HuH-7.5 (cell line): ENCODE results near the gene RASGRP4.
A peak's percentile ranks its signal among the peaks of the same experiment; 100 is the strongest.
"Not testable (repeated sequence)": the region's sequence is repeated elsewhere in the genome, so short reads cannot be mapped to it uniquely, and the experiment has no call there.

Source experiments
- DNase-seq: peaks from one replicate; pipeline ENCODE4 v3.0.0; 2011; ENCODE audit warnings: low spot score

The RASGRP4 gene

DNA sequence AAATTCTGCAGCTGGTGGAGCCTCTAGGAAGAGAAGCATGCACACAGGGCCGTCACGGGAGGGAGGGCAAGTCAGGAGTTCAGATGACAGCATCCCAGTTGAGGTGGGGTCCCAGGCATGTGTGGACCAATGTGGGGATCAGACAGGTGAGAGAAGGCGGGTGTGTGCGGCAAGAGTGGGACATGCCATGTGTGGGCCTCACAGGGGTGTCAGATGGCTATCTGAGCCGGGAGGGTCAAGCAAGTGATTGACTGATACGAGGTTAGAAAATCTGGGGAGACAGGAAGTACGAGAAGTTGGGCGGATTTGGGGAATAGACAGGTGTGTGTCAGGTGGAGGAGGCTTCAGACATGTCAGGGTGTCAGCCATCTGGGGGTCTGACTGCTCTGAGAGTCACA lies 8.9 kb downstream of the RASGRP4 start:
- no peak for DNase-seq

DNA sequence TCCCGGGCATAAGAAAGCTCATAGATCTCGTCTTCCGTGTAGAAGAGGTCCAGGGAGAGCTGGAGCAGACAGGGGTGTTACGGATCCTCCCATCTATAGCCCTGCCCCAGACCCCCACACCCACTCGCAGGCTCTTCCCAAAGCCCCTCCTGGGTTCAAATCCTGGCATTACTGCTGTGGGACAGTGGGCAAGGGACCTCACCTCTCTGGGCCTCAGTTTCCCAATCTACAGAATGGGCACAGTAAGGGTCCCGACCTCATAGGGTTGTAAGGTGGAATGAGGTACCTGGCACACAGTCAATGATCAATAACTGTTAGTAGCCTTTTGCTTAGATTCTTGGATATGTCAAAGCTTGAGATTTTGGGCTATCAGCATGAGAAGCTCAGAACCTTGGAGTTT lies 12.6 kb downstream of the RASGRP4 start:
- DNase-seq: no peak

DNA sequence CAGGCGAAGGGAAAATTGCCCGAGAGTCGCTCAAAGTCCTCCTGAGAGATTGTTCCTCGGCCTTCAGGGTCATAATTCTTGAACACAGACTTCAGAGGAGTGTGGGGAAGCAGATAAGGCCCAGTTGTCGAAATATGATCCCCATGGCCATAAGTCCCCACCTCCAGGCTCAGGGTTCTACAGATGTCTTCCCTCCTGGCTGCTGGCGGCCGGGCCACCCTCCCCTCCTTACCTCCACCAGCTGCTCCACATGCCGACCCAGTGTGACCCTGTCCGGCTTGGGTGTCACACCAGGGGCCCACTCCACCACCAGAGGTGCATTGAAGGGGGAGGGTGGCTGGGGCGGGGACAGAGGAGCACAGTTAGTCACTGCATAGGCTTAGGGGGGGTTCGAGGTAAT lies 13.1 kb downstream of the RASGRP4 start:
- no peak for DNase-seq

- no peak for DNase-seq
These were observed 13.5 kb downstream of the RASGRP4 start for GRCh38 chr19:38412491-38412890.

GRCh38 chr19:38411898-38412297 lies 14.1 kb downstream of the RASGRP4 start:
- DNase-seq: not testable (repeated sequence)

- DNase-seq: no peak
These were observed 14.8 kb downstream of the RASGRP4 start for GRCh38 chr19:38411041-38411712.

DNA sequence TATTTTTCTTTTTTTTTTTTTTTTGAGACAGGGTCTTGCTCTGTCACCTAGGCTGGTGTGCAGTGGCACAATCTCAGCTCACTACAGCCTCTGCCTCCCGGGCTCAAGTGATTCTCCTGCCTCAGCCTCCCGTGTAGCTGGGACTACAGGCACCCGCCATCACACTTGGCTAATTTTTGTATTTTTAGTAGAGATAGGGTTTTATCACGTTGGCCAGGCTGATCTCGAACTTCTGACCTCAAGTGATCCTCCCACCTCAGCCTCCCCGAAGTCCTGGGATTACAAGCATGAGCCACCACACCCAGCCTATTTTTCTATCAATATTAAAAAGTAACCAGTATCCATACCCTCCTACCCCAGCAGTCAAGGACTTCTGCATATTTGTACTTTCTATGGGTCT lies 15.6 kb downstream of the RASGRP4 start:
- not testable (repeated sequence) for DNase-seq

- no peak for DNase-seq
These were observed 16.3 kb downstream of the RASGRP4 start for GRCh38 chr19:38409631-38410133.

- DNase-seq: no peak
These were observed 20.7 kb downstream of the RASGRP4 start for GRCh38 chr19:38405276-38405675.

GRCh38 chr19:38404858-38405257 lies 21.2 kb downstream of the RASGRP4 start:
- DNase-seq: no peak

- peak; percentile 100 for DNase-seq
These were observed 22.9 kb downstream of the RASGRP4 start, which contains the start of gene FAM98C for GRCh38 chr19:38402967-38403674. FAM98C (plus strand) TSS chr19:38403093; CDS start chr19:38403154, 61 bp downstream.

DNA sequence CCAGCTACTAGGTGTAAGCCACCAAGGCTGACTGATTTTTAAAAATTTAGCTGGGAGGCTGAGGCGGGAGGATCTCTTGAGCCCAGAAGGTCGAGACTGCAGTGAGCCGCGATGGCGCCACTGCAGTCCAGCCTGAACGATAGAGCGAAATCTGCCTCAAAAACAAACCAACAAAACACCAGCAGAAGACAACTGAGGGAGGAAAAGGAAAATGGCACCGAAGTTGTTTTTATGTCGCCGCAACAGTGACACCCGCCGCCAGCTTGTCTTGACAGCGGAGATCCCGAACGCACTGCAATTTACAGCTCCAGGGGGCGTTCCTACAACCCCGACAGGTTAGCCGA lies 23.4 kb downstream of the RASGRP4 start:
- DNase-seq: no peak

DNA sequence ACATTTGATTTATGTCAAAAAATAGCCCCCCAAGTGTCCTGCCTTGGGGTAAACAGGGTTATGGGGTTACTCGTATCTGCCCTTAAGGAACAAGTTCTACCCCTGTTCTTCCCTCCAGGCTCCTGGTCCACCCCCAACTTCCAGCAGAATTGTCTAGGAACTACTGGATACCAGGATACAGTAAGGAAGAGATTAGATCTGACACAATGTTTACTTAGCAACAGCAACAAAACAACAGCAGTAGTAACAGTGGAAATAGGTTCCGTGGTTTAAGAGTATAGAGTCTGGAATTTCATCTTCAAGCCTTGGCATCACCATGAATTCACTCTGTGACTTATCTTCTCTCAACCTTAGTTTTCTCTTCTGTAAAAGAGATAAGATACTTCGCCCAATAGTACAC lies 24.9 kb downstream of the RASGRP4 start:
- no peak for DNase-seq

DNA sequence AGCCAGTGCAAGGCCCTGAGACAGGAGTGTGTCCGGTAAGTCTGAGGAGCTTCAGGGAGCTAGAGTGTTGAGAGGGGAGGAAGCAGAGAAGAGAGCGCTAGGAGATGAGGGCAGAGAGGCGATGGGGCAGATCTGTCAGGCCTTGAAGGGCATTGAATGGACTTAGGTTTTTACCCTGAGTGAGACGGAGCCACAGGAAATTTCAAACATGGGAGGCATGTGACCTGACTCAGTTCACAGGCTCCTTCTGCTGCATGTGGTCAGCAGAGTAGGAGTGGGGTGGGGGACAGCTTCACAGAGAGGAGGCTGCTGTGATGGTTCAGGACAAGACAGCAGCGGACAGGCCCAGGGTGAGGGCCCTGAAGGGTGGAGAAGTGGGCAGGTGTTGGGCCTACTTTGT lies 25.7 kb downstream of the RASGRP4 start:
- no peak for DNase-seq

DNA sequence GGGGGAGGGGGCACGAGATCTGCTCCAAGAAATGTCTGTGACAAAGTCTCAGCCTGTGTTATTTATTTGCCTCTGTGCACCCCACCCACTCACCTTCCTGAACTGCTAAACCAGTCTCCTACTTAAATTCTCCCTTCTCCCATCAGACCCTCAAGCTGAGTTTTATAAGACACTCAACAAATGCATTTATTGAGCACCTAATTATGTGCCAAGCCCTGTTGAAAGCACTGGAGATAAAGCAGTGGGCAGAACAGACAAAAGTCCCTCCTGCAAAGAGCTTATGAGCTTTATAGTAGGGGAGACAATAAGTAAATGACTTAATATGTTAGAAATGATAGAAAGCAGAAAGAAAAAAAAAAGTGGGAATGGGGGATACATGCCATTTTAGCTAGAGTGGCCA lies 26.5 kb downstream of the RASGRP4 start:
- DNase-seq: no peak

DNA sequence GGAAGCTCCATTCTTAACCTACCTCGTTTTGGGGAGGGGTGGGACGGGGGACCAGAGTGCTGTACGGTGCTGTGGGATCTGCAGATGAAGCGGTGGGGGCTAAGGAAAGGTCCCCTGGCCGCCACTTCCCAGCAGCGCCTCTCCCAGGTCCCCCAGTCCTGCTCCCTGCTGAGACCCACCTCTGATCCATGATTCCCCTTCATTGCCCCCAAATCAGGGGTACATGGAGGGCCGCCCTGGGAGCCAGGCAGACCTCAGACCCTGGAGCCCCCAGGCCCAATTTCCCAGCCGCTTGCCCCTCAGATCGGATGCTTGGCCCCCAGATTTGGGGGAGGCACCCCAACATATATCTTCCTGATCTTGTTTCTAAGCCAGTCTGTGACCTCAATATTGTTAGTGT lies 26.9 kb downstream of the RASGRP4 start:
- no peak for DNase-seq

DNA sequence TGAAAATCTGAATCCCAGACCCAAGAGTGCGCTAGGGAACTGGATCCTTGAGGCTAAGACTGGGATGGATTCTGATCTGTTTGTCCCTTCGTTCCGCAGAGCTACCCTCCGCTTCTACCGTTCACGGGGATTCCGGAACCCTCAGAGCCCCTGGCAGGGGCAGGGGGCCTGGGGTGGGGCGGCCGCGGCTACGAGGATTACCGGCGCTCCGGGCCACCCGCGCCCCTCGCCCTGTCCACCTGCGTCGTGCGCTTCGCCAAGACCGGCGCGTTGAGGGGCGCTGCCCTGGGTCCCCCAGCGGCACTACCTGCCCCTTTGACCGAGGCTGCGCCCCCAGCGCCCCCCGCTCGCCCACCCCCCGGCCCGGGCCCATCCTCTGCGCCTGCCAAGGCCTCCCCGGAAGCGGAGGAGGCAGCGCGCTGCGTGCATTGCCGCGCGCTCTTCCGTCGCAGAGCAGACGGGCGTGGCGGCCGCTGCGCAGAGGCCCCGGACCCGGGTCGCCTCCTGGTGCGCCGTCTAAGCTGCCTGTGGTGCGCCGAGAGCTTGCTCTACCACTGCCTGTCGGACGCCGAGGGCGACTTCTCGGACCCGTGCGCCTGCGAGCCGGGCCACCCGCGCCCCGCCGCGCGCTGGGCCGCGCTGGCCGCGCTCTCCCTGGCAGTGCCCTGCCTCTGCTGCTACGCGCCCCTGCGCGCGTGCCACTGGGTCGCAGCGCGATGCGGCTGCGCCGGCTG lies 30.5 kb downstream of the RASGRP4 start:
- no peak for DNase-seq

- no peak for DNase-seq
These were observed 31.5 kb downstream of the RASGRP4 start for GRCh38 chr19:38394488-38394887.

DNA sequence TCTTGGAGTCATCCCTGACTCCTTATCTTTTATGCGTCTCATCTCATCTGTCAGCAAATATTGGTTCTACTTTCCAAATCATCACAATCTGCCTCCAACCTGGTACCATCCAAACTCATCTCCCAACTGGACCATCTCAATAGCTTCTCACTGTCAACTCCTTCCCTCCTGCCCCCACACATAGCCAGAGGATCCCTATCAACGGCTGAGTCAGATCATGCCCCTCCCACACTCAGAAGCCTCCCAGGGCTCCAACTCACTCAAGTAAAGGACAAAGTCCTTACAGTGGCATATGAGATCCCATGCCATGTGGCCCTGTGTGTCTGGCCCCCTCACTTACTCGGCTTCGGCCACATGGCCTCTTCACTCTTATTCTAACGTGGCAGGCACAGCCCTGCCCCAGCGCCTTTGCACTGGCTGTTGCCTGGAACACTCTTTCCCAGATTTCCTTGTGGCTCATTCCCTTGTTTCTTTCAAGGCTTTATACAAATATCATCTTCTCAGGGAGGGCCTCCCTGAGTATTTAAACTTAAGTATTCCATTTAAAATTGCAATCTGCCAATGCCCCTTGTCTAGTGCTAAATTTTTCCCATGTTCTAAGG lies 33.2 kb downstream of the RASGRP4 start:
- DNase-seq: peak; percentile 64

DNA sequence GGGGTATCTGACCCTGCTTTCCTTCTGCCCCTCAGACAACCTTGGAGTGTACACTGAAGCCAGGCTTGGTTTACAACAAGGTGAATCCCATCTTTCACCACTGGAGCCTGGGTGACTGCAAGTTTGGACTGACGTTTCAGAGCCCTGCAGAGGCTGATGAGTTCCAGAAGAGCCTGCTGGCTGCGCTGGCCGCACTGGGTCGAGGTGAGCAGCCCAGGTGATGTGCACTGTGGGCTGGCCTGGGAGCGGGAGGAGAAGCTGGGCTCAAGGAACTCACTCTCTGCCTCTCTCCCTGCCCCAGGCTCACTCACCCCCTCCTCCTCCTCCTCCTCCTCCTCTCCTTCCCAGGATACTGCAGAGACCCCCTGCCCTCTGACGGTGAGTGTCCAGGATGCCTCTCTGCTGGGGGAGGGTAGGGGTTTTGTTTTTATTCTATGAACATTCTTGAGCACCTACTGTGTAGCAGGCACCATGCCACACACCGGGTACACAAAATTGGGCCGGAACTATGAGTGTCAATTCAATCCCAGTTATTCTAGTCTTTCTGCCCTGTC lies 34.0 kb downstream of the RASGRP4 start:
- DNase-seq: no peak

DNA sequence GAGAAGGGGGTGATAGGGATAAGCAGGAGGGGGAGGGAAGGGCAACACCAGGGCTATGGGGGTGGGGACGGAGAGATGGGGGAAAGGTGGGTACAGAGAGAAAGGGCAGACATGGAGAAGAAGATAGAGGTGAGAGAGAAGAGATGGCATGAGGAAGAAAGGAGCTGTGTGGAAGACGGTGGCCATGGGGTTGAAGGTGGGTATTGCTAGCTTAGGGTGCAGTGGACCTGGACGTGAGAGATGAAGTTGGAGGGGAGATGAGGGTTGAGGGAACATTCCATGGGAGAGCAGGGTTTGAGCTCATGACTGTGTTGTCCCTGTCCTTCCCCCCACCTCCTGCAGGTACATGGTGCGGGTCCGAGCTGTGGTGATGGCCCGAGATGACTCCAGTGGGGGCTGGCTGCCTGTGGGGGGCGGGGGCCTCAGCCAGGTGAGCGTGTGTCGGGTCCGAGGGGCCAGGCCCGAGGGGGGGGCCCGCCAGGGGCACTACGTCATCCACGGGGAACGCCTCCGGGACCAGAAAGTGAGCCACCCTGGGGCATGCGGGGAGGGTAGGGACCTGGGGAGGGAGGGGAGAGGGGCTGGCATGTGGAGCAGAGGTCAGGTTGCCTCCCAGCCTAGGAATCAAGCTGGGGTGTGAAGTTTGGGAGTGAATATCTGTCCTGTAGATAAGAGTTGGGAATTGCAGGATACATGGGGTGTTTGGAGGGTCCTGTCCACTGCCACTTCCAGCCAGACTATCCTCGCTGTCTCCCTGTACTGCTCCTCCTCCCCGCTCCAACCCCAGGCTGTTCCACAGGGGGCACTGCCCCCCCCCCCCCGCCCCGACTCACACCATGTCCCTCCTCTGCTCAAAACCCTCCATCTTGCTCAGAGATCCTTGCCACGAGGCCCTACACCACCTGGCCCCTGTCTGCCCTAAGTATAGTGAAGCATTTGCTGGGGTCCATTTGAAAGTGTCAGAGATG lies 35.8 kb downstream of the RASGRP4 start:
- DNase-seq: peak; percentile 46
